ENCODE measurements around the gene GPR156. TPM values are rescaled to one million over a fixed set of nuclear protein-coding genes. Genes with fewer than 3 reads are reported as not detected.

Gene GPR156
- total and polyA plus RNA-seq, 9 of the 15 experiments (the other 6 are each of a cell fraction or from before 2014, with no cell fraction given), result 0.07 to 0.14 (median 0.12) TPM; not detected in 5

DNA sequence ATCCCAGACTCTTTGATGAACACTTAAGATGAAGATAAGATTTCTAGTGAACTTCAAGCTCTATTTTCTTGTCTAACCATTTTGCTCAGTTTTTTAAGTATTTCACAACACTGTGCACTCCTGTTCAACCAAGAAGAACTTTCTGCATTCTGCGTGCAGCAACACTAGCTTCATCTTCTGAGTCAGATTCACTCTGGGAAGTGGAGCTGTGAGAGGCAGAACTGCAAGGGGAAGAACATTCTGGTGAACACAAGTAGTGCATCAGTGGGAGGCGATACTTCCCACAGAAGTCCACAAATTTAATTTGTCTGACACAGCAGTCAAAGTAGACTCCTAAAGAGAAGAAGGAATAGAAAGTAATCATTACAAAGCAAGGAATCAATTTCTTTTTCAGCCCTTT, 46.1 kb upstream of the GPR156 start:
- H3K4me2 ChIP-seq (ENCODE audit: insufficient read depth, low read length), result no peak overlapping the region
- no peak for DNase-seq (ENCODE audit: extremely low read depth in 1 of 4, low spot score in 3 of 4)
- no peak overlapping the region for H3K27ac ChIP-seq (ENCODE audit: extremely low read depth, low read depth, low read length)
- WGBS (ENCODE audit: insufficient coverage, low coverage, missing lambda C conversion rate), result 100% methylated on average over 2 of the region's 2 CpGs
- H4K20me1 ChIP-seq (replicated peaks; ENCODE audit: control insufficient read depth, insufficient read depth, low read length), result no peaks in the 10 kb centered on the region
- no peaks in the 10 kb centered on the region for H3K9me1 ChIP-seq (ENCODE audit: control insufficient read depth, insufficient read depth, low read length)
- peaks cover 74% of the 10 kb centered on the region; the same call in 2 of the 3 replicates for H3K36me3 ChIP-seq (ENCODE audit: control insufficient read depth, insufficient read depth, low read length)
- POLR2A ChIA-PET, result no interaction called here
- no peaks in the 10 kb centered on the region for H3K27me3 ChIP-seq (ENCODE audit: control insufficient read depth in 2 of 2, insufficient read depth in 2 of 2, low read length in 2 of 2)
- H2AFZ ChIP-seq (ENCODE audit: low read depth, low read length), result no peak overlapping the region
- no peak overlapping the region for H3K4me3 ChIP-seq
- TF ChIP-seq ILK (tag; IDR thresholded peaks at IDR 0.05; ENCODE audit: borderline replicate concordance, low read depth), result no peak
- TF ChIP-seq CCAR2 (IDR thresholded peaks at IDR 0.05; ENCODE audit: low read depth, low read length), result no peak
- TF ChIP-seq, protein P1, sequence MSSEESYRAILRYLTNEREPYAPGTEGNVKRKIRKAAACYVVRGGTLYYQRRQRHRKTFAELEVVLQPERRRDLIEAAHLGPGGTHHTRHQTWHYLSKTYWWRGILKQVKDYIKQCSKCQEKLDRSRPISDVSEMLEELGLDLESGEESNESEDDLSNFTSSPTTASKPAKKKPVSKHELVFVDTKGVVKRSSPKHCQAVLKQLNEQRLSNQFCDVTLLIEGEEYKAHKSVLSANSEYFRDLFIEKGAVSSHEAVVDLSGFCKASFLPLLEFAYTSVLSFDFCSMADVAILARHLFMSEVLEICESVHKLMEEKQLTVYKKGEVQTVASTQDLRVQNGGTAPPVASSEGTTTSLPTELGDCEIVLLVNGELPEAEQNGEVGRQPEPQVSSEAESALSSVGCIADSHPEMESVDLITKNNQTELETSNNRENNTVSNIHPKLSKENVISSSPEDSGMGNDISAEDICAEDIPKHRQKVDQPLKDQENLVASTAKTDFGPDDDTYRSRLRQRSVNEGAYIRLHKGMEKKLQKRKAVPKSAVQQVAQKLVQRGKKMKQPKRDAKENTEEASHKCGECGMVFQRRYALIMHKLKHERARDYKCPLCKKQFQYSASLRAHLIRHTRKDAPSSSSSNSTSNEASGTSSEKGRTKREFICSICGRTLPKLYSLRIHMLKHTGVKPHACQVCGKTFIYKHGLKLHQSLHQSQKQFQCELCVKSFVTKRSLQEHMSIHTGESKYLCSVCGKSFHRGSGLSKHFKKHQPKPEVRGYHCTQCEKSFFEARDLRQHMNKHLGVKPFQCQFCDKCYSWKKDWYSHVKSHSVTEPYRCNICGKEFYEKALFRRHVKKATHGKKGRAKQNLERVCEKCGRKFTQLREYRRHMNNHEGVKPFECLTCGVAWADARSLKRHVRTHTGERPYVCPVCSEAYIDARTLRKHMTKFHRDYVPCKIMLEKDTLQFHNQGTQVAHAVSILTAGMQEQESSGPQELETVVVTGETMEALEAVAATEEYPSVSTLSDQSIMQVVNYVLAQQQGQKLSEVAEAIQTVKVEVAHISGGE (CRISPR knock-in tag; IDR thresholded peaks at IDR 0.05), result no peak
- no peak for TF ChIP-seq ZKSCAN8 (CRISPR knock-in tag; IDR thresholded peaks at IDR 0.05)
- TF ChIP-seq IRF2 (CRISPR knock-in tag; IDR thresholded peaks at IDR 0.05), result no peak
- TF ChIP-seq SAP30 (IDR thresholded peaks at IDR 0.05; ENCODE audit: borderline replicate concordance, insufficient read depth, low read depth, low read length, poor library complexity, severe bottlenecking), result no peak
- TF ChIP-seq HSF4 (CRISPR knock-in tag; IDR thresholded peaks at IDR 0.05; ENCODE audit: borderline replicate concordance), result no peak
- no peak for TF ChIP-seq CBX8 (IDR thresholded peaks at IDR 0.05; ENCODE audit: borderline replicate concordance, extremely low read depth, low read depth, low read length, poor library complexity, severe bottlenecking)
- no peaks in the 10 kb centered on the region for H3K4me1 ChIP-seq (replicated peaks in 1 of 2; ENCODE audit: control insufficient read depth in 2 of 2, insufficient read depth in 2 of 2, low read length in 2 of 2)
- H3K9ac ChIP-seq (ENCODE audit: insufficient read depth in 1 of 2, low read depth in 2 of 2, low read length in 2 of 2), result no peak overlapping the region
- CTCF ChIA-PET (ENCODE audit: low intra/inter-chr PET ratio), result no interaction called here
- in situ Hi-C loops (cut with MboI) (no loop called here), intact Hi-C loops (cut with micrococcal nuclease) (no loop called here)
- FAIRE-seq, result no peak
- no peak for ATAC-seq
- peaks cover under 1% of the 10 kb centered on the region; the same call in 2 of the 3 replicates for H3K79me2 ChIP-seq (ENCODE audit: control insufficient read depth, insufficient read depth, low read length)
- H3K9me3 ChIP-seq (replicated peaks; ENCODE audit: control insufficient read depth, insufficient read depth, low read depth, low read length), result no peaks in the 10 kb centered on the region
- BruUV-seq (replicated peaks), result no TSS peak

All from K562 (cell line).